GM12865 (cell line): ENCODE data around the gene PDGFD.

Source experiments
- DNase-seq: peaks from one replicate; pipeline ENCODE4 v3.0.0; 2010; ENCODE audit warnings: low read depth
- H3K4me3 ChIP-seq: 2 replicates; pipeline ENCODE4 v1.5.1; 2011; ENCODE audit warnings: mild to moderate bottlenecking, low read depth, low read length, control low read depth
- TF ChIP-seq, protein P1 (sequence below): IDR thresholded peaks from 2 replicates; pipeline ENCODE4 v1.5.1; 2011; ENCODE audit warnings: low read length, control low read depth, low read depth, inconsistent platforms; ENCODE audit not compliant: insufficient read depth; ENCODE audit errors: missing control alignments

PDGFD gene

DNA sequence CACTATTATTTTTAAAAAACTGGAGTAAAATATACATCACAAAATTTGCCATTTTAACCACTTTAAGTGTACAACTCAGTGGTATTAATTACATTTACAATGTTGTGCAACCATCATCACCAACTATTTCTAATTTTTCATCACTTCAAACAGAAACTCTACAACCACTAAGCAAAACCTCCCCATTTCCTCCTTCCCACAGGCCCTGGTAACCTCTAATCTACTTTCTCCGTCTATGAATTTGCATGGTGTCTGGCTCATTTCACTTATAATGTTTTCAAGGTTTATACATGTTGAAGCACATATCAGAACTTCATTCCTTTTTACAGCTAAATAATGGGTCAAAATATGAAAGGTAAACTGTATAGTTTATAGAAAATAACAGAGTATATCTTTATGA lies 103.1 kb downstream of the PDGFD start:
- H3K4me3 ChIP-seq, result no peak overlapping the region
- TF ChIP-seq, protein P1, sequence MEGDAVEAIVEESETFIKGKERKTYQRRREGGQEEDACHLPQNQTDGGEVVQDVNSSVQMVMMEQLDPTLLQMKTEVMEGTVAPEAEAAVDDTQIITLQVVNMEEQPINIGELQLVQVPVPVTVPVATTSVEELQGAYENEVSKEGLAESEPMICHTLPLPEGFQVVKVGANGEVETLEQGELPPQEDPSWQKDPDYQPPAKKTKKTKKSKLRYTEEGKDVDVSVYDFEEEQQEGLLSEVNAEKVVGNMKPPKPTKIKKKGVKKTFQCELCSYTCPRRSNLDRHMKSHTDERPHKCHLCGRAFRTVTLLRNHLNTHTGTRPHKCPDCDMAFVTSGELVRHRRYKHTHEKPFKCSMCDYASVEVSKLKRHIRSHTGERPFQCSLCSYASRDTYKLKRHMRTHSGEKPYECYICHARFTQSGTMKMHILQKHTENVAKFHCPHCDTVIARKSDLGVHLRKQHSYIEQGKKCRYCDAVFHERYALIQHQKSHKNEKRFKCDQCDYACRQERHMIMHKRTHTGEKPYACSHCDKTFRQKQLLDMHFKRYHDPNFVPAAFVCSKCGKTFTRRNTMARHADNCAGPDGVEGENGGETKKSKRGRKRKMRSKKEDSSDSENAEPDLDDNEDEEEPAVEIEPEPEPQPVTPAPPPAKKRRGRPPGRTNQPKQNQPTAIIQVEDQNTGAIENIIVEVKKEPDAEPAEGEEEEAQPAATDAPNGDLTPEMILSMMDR, result no peak
- peak; percentile 36 for DNase-seq

DNA sequence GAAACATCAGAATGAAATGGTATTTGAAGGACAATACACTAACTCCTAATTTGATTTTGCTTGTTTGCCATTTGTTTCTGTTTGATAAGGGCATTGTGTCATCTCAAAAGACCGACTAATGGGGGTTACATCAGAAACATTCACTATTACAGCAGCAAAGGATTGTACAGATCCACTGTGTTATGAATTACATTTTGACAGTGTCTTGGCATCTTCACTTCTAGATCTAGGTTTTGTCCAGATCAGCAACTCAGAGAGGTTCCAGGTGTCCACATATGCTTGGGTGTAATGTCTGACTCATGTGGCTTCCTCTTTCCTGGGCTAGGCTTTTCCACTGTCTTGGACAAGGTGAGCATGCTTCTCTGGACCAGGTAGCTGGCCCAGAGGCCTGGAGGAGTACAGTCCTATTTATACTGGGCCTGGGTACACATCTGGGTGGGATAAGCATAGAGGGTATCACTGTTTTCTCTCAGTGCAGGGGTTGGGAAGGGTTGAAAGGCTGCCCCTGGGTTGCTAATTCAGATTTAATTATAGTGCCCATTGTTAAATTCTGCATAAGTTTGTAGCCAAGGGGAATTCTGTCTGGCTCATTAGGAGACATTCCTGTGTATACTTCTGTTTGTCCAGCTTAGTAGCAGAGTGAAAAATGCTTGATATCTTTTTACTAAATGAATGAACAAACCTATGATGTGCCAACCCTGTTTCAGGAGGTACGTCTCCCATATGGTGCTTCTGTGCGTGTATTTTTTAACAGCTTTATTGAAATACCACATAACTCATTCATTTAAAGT lies 103.7 kb downstream of the PDGFD start:
- H3K4me3 ChIP-seq, result no peak overlapping the region
- DNase-seq, result no peak
- TF ChIP-seq, protein P1, result no peak

- TF ChIP-seq, protein P1, result no peak
- no peak overlapping the region for H3K4me3 ChIP-seq
- DNase-seq, result no peak
Observed at GRCh38 chr11:104058680-104059079, 105.3 kb downstream of the PDGFD start.

- TF ChIP-seq, protein P1, result no peak
- no peak for DNase-seq
- H3K4me3 ChIP-seq, result no peak overlapping the region
Observed at GRCh38 chr11:104057908-104058307, 106.0 kb downstream of the PDGFD start.

- H3K4me3 ChIP-seq, result no peak overlapping the region
- TF ChIP-seq, protein P1, result no peak
- DNase-seq, result no peak
Observed at GRCh38 chr11:104055596-104055995, 108.4 kb downstream of the PDGFD start.

DNA sequence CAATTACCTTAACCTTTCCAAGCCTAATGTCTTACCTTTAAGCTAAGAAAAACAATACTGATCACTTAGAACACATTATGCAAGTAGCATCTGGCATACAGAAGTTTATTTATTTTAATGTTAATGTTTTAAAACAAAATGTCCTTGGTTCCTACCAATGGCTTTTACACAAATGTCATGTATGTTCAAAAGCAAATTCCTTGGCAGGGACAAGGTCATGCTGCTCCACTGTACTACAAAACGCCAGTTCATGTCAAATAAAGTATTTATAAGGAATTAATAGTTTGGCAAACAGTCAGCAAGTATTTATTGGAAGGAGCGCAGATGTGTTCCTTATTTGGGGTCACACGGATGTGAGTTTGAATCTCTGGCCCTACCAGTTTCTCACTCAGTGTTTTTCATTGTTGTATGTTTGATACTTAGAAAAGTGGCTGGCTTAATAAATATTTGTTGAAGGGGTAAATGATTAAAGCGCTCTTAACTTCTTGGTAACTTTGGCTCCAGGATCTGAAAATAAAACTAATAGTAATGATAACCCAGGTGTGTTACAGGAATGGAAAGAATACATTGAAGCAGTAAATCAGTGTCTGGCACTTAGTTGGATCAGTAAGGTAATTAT lies 108.9 kb downstream of the PDGFD start:
- DNase-seq, result no peak
- TF ChIP-seq, protein P1, result no peak

More for the DNA sequence above, 108.9 kb downstream of the PDGFD start:
- H3K4me3 ChIP-seq, result no peak overlapping the region
